HEK293 (cell line): ENCODE data around the gene LY6G6F.

Experiments
- CTCF ChIA-PET: fragments of 350-600 bp; formaldehyde crosslinking; extraction: SDS; loops from one replicate; lab custom pipeline; 2021; ENCODE audit warnings: antibody characterized with exemption; lab: Yijun Ruan, JAX
- POLR2A ChIA-PET: fragments of 300-600 bp; formaldehyde crosslinking; extraction: SDS; loops from one replicate; lab custom pipeline; 2020; ENCODE audit warnings: antibody characterized with exemption, inconsistent platforms; lab: Yijun Ruan, JAX
- H3K27ac ChIP-seq: fragments of 200-500 bp; sonication (Bioruptor generic); 2 replicates; pipeline ENCODE4 v1.5.1; 2014; ENCODE audit warnings: low read depth, low read length, control low read depth, inconsistent platforms; ENCODE audit errors: extremely low read depth
- H3K36me3 ChIP-seq, 2 experiments: fragments of 200-500 bp in 1 of 2; sonication (Bioruptor generic) in 1 of 2; 1 replicate in 1 of 2; 2 replicates in 1 of 2; pipeline ENCODE4 v1.5.1; 2014 to 2017; ENCODE audit warnings: inconsistent platforms in 2 of 2, low read length in 2 of 2; ENCODE audit not compliant: control insufficient read depth in 2 of 2, insufficient read depth in 1 of 2
- H3K4me1 ChIP-seq: fragments of 200-500 bp; sonication (Bioruptor generic); 2 replicates; pipeline ENCODE4 v1.5.1; 2014; ENCODE audit warnings: mild to moderate bottlenecking, low read length, inconsistent platforms; ENCODE audit not compliant: control insufficient read depth, insufficient read depth
- H3K4me3 ChIP-seq: 2 replicates; pipeline ENCODE4 v1.5.1; 2011; ENCODE audit warnings: low read depth, mild to moderate bottlenecking, control low read depth, low read length, moderate library complexity
- H3K9me3 ChIP-seq: fragments of 200-500 bp; sonication (Bioruptor generic); 2 replicates; pipeline ENCODE4 v1.5.1; 2014; ENCODE audit warnings: low read depth, low read length, inconsistent platforms; ENCODE audit not compliant: control insufficient read depth, insufficient read depth
- FEZF1 ChIP-seq: fragments of 450-650 bp; formaldehyde crosslinking; IDR thresholded peaks from 2 replicates; pipeline ENCODE4 v1.5.1; 2016; ENCODE audit warnings: missing biosample characterization, missing genetic modification characterization
- HOXC10 ChIP-seq: sonication (generic); formaldehyde crosslinking; IDR thresholded peaks from 2 replicates; pipeline ENCODE4 v1.8.1; 2023; ENCODE audit warnings: mild to moderate bottlenecking, missing genetic modification reagents
- KLF9 ChIP-seq: fragments of 450-650 bp; formaldehyde crosslinking; IDR thresholded peaks from 2 replicates; pipeline ENCODE4 v1.5.1; 2016; ENCODE audit warnings: missing biosample characterization, missing genetic modification characterization, low read depth
- TCF7L2 ChIP-seq: IDR thresholded peaks from 2 replicates; pipeline ENCODE4 v1.6.1; 2011; ENCODE audit warnings: low read depth, mild to moderate bottlenecking, inconsistent platforms, low read length, moderate library complexity, borderline replicate concordance
- YY1 ChIP-seq: fragments of 450-650 bp; formaldehyde crosslinking; IDR thresholded peaks from 2 replicates; pipeline ENCODE4 v1.5.1; 2018; ENCODE audit warnings: missing biosample characterization, missing genetic modification characterization
- ZBTB20 ChIP-seq: fragments of 450-650 bp; formaldehyde crosslinking; IDR thresholded peaks from 2 replicates; pipeline ENCODE4 v1.5.1; 2016; ENCODE audit warnings: missing biosample characterization, missing genetic modification characterization
- ZBTB48 ChIP-seq: fragments of 450-650 bp; formaldehyde crosslinking; IDR thresholded peaks from 2 replicates; pipeline ENCODE4 v1.5.1; 2016; ENCODE audit warnings: missing biosample characterization, missing genetic modification characterization
- ZFP69B ChIP-seq: fragments of 450-650 bp; formaldehyde crosslinking; IDR thresholded peaks from 2 replicates; pipeline ENCODE4 v1.5.1; 2016; ENCODE audit warnings: missing biosample characterization, missing genetic modification characterization
- ZNF114 ChIP-seq: fragments of 450-650 bp; formaldehyde crosslinking; IDR thresholded peaks from 2 replicates; pipeline ENCODE4 v1.5.0; 2017; ENCODE audit warnings: missing biosample characterization, missing genetic modification characterization
- ZNF16 ChIP-seq: fragments of 450-650 bp; formaldehyde crosslinking; IDR thresholded peaks from 2 replicates; pipeline ENCODE4 v1.5.1; 2016; ENCODE audit warnings: low read depth, missing biosample characterization, missing genetic modification characterization
- ZNF184 ChIP-seq: fragments of 450-650 bp; IDR thresholded peaks from 2 replicates; pipeline ENCODE4 v1.5.1; 2018; ENCODE audit warnings: missing biosample characterization, mild to moderate bottlenecking, missing genetic modification characterization
- ZNF501 ChIP-seq: fragments of 450-650 bp; formaldehyde crosslinking; IDR thresholded peaks from 2 replicates; pipeline ENCODE4 v1.5.1; 2016; ENCODE audit warnings: missing biosample characterization, missing genetic modification characterization
- ZNF548 ChIP-seq: fragments of 450-650 bp; formaldehyde crosslinking; IDR thresholded peaks from 2 replicates; pipeline ENCODE4 v1.5.1; 2016; ENCODE audit warnings: missing biosample characterization, missing genetic modification characterization
- ZNF561 ChIP-seq: fragments of 450-650 bp; IDR thresholded peaks from 2 replicates; pipeline ENCODE4 v1.5.1; 2018; ENCODE audit warnings: missing biosample characterization, missing genetic modification characterization, borderline replicate concordance
- ZNF571 ChIP-seq: fragments of 450-650 bp; formaldehyde crosslinking; IDR thresholded peaks from 2 replicates; pipeline ENCODE4 v1.5.0; 2017; ENCODE audit warnings: missing biosample characterization, missing genetic modification characterization
- ZNF623 ChIP-seq: fragments of 450-650 bp; formaldehyde crosslinking; IDR thresholded peaks from 2 replicates; pipeline ENCODE4 v1.5.1; 2016; ENCODE audit warnings: missing biosample characterization, missing genetic modification characterization
- ZNF658 ChIP-seq: fragments of 450-650 bp; formaldehyde crosslinking; IDR thresholded peaks from 2 replicates; pipeline ENCODE4; 2016; ENCODE audit warnings: missing biosample characterization, missing genetic modification characterization
- ZNF660 ChIP-seq: fragments of 450-650 bp; IDR thresholded peaks from 2 replicates; pipeline ENCODE4 v1.5.1; 2018; ENCODE audit warnings: missing biosample characterization, mild to moderate bottlenecking, missing genetic modification characterization
- ZSCAN30 ChIP-seq: fragments of 450-650 bp; IDR thresholded peaks from 2 replicates; pipeline ENCODE4 v1.5.1; 2018; ENCODE audit warnings: missing biosample characterization, mild to moderate bottlenecking, missing genetic modification characterization, moderate library complexity
- TF ChIP-seq, protein P1 (sequence below): fragments of 450-650 bp; formaldehyde crosslinking; IDR thresholded peaks from 2 replicates; pipeline ENCODE4 v1.5.1; 2016; ENCODE audit warnings: missing biosample characterization, missing genetic modification characterization
- TF ChIP-seq, protein P2 (sequence below): fragments of 450-650 bp; formaldehyde crosslinking; IDR thresholded peaks from 2 replicates; pipeline ENCODE4 v1.5.1; 2016; ENCODE audit warnings: missing biosample characterization, missing genetic modification characterization
- TF ChIP-seq, protein P3 (sequence below): fragments of 450-650 bp; formaldehyde crosslinking; IDR thresholded peaks from 2 replicates; pipeline ENCODE4 v1.5.1; 2016; ENCODE audit warnings: missing biosample characterization, missing genetic modification characterization
- TF ChIP-seq, protein P4 (sequence below): fragments of 450-650 bp; formaldehyde crosslinking; IDR thresholded peaks from 2 replicates; pipeline ENCODE4 v1.5.1; 2016; ENCODE audit warnings: missing biosample characterization, missing genetic modification characterization
- TF ChIP-seq, protein P5 (sequence below): fragments of 450-650 bp; formaldehyde crosslinking; IDR thresholded peaks from 2 replicates; pipeline ENCODE4 v1.5.1; 2016; ENCODE audit warnings: missing biosample characterization, missing genetic modification characterization
- TF ChIP-seq, protein P6 (sequence below): fragments of 450-650 bp; formaldehyde crosslinking; IDR thresholded peaks from 2 replicates; pipeline ENCODE4 v1.5.1; 2016; ENCODE audit warnings: missing biosample characterization, missing genetic modification characterization

LY6G6F gene

DNA sequence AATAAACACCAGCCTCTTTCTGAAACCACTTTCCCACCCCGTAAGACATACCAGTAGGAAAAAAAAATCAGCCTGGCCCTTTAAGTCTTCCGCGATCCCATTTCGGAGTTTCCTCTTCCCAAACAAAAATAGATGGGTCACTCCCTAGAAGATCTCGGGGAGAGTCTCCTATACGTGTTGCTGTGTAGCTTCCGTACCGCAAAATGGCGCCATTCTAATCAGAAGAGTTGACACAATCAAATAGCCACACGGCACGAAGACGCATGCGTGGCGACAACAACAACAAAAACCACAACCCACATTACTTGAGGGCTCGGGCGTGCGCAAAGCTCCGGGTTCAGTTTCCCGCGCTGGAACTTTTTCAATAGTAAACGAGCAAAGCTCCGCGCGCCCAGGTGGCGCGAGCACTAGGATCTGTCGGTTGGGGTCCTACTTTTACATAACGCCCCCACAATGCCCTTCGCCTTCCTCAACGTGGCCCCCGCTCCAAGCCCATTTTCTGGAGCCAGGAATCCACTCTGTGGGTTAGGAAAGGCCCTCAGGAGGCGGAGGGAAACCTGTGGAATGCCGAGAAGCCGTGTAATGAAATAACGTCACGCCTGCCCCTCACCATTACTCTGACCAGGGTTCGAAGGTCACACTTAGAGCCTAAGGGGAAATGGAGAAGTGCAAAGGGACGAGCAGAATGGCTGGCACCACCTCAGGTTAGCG lies 41.7 kb upstream of the LY6G6F start, which contains the start of gene GPANK1:
Gene GPANK1 (minus strand): TSS at position 208 of the 711 bp plus-strand sequence. CDS start 519 bp downstream, outside the sequence.
- H3K9me3 ChIP-seq = no peaks in the 10 kb centered on the region
- POLR2A ChIA-PET = interaction anchor here (0.6 to 7.4 kb wide), 26 partner anchors 8 to 525 kb away, joined by 3 to 180 read pairs (median 6); partner anchors contain the start of genes ABHD16A, APOM, ATP6V1G2 and BAG6
- peak within 1 kb of the TSS; percentile 92 for H3K27ac ChIP-seq
- CTCF ChIA-PET = interaction anchor here (0.7 to 1.6 kb wide), 6 partner anchors 9 to 125 kb away, joined by 3 to 8 read pairs (median 4); partner anchors contain the start of genes APOM and BAG6
- peak within 1 kb of the TSS; percentile 92 for H3K4me3 ChIP-seq
- peaks cover 22 to 56% of the 10 kb centered on the region in 2 experiments for H3K36me3 ChIP-seq
- H3K4me1 ChIP-seq = peaks cover 6% of the 10 kb centered on the region; the same call in 1 of the 2 replicates
- TF ChIP-seq, protein P1, sequence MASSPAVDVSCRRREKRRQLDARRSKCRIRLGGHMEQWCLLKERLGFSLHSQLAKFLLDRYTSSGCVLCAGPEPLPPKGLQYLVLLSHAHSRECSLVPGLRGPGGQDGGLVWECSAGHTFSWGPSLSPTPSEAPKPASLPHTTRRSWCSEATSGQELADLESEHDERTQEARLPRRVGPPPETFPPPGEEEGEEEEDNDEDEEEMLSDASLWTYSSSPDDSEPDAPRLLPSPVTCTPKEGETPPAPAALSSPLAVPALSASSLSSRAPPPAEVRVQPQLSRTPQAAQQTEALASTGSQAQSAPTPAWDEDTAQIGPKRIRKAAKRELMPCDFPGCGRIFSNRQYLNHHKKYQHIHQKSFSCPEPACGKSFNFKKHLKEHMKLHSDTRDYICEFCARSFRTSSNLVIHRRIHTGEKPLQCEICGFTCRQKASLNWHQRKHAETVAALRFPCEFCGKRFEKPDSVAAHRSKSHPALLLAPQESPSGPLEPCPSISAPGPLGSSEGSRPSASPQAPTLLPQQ = peak; percentile 56; the same call in 1 of the 2 replicates
- TF ChIP-seq ZNF561 (tag by site-specific recombination) = peak; percentile 28; the same call in 1 of the 2 replicates
- TF ChIP-seq ZNF571 (tag by site-specific recombination) = no peak
- no peak for TF ChIP-seq ZNF16 (tag by site-specific recombination)
- no peak for TF ChIP-seq ZNF658 (tag by site-specific recombination)
- TF ChIP-seq, protein P2, sequence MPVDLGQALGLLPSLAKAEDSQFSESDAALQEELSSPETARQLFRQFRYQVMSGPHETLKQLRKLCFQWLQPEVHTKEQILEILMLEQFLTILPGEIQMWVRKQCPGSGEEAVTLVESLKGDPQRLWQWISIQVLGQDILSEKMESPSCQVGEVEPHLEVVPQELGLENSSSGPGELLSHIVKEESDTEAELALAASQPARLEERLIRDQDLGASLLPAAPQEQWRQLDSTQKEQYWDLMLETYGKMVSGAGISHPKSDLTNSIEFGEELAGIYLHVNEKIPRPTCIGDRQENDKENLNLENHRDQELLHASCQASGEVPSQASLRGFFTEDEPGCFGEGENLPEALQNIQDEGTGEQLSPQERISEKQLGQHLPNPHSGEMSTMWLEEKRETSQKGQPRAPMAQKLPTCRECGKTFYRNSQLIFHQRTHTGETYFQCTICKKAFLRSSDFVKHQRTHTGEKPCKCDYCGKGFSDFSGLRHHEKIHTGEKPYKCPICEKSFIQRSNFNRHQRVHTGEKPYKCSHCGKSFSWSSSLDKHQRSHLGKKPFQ (tag by site-specific recombination) = no peak
- peak; percentile 42; the same call in 1 of the 2 replicates for TF ChIP-seq ZNF660 (tag by site-specific recombination)
- TF ChIP-seq ZFP69B (tag by site-specific recombination) = no peak
- TF ChIP-seq, protein P3, sequence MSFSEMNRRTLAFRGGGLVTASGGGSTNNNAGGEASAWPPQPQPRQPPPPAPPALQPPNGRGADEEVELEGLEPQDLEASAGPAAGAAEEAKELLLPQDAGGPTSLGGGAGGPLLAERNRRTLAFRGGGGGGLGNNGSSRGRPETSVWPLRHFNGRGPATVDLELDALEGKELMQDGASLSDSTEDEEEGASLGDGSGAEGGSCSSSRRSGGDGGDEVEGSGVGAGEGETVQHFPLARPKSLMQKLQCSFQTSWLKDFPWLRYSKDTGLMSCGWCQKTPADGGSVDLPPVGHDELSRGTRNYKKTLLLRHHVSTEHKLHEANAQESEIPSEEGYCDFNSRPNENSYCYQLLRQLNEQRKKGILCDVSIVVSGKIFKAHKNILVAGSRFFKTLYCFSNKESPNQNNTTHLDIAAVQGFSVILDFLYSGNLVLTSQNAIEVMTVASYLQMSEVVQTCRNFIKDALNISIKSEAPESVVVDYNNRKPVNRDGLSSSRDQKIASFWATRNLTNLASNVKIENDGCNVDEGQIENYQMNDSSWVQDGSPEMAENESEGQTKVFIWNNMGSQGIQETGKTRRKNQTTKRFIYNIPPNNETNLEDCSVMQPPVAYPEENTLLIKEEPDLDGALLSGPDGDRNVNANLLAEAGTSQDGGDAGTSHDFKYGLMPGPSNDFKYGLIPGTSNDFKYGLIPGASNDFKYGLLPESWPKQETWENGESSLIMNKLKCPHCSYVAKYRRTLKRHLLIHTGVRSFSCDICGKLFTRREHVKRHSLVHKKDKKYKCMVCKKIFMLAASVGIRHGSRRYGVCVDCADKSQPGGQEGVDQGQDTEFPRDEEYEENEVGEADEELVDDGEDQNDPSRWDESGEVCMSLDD (tag by site-specific recombination) = peak; percentile 81
- no peak for TF ChIP-seq ZNF501 (tag by site-specific recombination)
- TF ChIP-seq, protein P4, sequence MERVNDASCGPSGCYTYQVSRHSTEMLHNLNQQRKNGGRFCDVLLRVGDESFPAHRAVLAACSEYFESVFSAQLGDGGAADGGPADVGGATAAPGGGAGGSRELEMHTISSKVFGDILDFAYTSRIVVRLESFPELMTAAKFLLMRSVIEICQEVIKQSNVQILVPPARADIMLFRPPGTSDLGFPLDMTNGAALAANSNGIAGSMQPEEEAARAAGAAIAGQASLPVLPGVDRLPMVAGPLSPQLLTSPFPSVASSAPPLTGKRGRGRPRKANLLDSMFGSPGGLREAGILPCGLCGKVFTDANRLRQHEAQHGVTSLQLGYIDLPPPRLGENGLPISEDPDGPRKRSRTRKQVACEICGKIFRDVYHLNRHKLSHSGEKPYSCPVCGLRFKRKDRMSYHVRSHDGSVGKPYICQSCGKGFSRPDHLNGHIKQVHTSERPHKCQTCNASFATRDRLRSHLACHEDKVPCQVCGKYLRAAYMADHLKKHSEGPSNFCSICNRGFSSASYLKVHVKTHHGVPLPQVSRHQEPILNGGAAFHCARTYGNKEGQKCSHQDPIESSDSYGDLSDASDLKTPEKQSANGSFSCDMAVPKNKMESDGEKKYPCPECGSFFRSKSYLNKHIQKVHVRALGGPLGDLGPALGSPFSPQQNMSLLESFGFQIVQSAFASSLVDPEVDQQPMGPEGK (tag by site-specific recombination) = peak; percentile 50
- no peak for TF ChIP-seq ZNF623
- no peak for TF ChIP-seq FEZF1 (tag by site-specific recombination)
- TF ChIP-seq ZNF184 (tag by site-specific recombination) = no peak
- peak; percentile 71; the same call in 1 of the 2 replicates for TF ChIP-seq YY1
- TF ChIP-seq ZBTB48 (tag by site-specific recombination) = 0 out of 2 replicates have a peak, but pooled peaks have one; percentile 23
- TF ChIP-seq, protein P5, sequence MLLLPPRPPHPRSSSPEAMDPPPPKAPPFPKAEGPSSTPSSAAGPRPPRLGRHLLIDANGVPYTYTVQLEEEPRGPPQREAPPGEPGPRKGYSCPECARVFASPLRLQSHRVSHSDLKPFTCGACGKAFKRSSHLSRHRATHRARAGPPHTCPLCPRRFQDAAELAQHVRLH (tag by site-specific recombination) = no peak
- TF ChIP-seq, protein P6, sequence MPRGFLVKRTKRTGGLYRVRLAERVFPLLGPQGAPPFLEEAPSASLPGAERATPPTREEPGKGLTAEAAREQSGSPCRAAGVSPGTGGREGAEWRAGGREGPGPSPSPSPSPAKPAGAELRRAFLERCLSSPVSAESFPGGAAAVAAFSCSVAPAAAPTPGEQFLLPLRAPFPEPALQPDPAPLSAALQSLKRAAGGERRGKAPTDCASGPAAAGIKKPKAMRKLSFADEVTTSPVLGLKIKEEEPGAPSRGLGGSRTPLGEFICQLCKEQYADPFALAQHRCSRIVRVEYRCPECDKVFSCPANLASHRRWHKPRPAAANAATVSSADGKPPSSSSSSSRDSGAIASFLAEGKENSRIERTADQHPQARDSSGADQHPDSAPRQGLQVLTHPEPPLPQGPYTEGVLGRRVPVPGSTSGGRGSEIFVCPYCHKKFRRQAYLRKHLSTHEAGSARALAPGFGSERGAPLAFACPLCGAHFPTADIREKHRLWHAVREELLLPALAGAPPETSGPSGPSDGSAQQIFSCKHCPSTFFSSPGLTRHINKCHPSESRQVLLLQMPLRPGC (tag by site-specific recombination) = peak; percentile 55; the same call in 1 of the 2 replicates
- TF ChIP-seq ZBTB20 (tag by site-specific recombination) = no peak
- TF ChIP-seq ZSCAN30 (tag by site-specific recombination) = no peak
- no peak for TF ChIP-seq ZNF548 (tag by site-specific recombination)
- TF ChIP-seq HOXC10 = no peak
- peak; percentile 62; the same call in 1 of the 2 replicates for TF ChIP-seq TCF7L2
- no peak for TF ChIP-seq ZNF114 (tag by site-specific recombination)
- TF ChIP-seq KLF9 = no peak
